Measurements from ENCODE around the gene KLK11.

GRCh38 chr19:51018745-51019543 is 7.5 kb downstream of the KLK11 start:
- TF ChIP-seq ZFP3 (CRISPR knock-in tag; IDR thresholded peaks at IDR 0.05) (no peak), RARB (CRISPR knock-in tag; IDR thresholded peaks at IDR 0.05) (no peak), ZC3H10 (CRISPR knock-in tag; IDR thresholded peaks at IDR 0.05) (no peak), ARNTL (CRISPR knock-in tag; IDR thresholded peaks at IDR 0.05; ENCODE audit: borderline replicate concordance, low read depth) (no peak), ESRRG (CRISPR knock-in tag; IDR thresholded peaks at IDR 0.05) (no peak), CREB5 (CRISPR knock-in tag; IDR thresholded peaks at IDR 0.05; ENCODE audit: low read depth) (no peak), GLIS3 (CRISPR knock-in tag; IDR thresholded peaks at IDR 0.05) (no peak)
